CD1c-positive myeloid dendritic cell (primary cell): Measurements from ENCODE around the gene IRX4.

ENCODE experiments used
- DNase-seq: peaks from one replicate; pipeline ENCODE4 v3.0.0-alpha.2; 2016; ENCODE audit errors: extremely low spot score

The IRX4 gene

GRCh38 chr5:1836176-1836890 lies 46.4 kb downstream of the IRX4 start:
- no peak for DNase-seq

DNA sequence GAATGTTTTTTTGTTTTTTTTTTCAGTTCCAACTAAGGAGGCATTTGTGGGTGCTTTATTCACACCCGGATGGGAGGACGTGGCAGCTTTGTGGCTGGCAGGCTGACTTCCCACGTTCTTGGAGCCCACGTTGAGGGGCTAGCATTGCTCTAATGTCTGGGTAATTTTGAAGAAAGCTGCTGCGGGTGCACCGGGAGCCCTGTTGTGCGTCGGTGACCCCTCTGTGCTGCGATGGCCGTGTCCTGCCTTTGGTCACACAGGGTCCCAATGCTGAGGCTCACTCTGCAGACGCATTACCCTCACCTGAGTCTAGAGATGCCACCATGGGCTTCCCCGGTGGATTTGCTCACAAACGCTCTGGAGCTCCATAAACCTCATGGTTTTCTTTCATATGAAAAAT lies 47.3 kb downstream of the IRX4 start:
- DNase-seq, result no peak

DNA sequence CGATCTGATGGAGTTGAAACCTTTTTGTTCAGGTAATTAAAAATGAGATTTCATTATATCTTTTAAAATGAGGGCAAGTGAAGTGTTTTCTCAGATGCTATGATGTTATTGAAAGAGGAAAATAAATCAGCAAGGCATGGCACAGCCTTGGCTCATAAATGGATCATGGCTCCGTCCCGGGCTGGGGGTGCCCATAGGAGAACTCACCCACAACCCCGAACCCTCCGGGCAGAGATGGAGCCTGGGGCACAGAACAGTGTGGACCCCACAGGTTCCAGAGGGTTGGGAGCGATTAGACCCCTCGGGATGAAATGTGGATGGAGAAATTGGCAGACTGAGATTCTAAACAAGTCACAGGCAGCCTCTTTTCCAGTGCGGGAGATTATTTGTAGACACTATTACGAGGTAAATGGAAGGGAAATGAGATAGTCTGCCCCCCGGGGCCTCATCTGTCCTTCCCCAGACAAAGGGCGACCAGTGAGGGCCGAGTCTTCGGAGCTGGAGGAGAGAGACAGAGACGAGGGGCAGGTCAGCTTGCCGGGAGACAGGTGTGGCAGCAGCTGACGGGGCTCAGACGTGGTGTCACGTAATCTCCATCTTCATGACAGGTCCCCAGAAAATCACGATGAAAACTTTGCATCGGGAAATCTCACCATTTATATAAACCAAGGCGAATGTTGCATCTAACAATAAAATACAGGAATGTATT lies 47.9 kb downstream of the IRX4 start:
- DNase-seq, result no peak

DNA sequence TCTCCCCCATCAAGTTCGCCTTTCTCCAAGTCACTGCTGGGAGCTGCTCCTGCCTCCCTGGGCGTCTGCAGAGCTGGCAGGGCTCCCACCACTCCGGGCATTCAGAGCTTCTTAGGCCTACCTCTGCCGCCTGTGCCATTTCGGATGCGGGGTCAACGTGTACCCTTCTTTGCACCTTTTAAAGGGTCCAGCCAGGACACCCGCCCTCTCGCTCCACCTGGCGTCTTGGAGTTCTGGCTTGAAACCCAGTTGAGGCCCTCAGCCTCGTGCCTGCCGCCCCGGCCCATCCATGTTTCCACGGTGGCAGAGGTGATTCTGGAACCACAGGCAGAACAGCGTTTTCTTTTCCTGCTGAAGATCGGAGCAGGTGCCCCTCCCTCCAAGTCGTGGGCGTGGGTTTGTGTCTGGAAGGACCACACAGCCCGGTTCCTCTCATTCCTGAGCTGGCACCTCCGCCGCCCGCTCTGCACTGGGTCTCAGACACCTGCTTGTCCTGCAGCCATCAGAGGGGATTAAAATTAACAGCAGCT lies 48.6 kb downstream of the IRX4 start:
- DNase-seq, result no peak

DNA sequence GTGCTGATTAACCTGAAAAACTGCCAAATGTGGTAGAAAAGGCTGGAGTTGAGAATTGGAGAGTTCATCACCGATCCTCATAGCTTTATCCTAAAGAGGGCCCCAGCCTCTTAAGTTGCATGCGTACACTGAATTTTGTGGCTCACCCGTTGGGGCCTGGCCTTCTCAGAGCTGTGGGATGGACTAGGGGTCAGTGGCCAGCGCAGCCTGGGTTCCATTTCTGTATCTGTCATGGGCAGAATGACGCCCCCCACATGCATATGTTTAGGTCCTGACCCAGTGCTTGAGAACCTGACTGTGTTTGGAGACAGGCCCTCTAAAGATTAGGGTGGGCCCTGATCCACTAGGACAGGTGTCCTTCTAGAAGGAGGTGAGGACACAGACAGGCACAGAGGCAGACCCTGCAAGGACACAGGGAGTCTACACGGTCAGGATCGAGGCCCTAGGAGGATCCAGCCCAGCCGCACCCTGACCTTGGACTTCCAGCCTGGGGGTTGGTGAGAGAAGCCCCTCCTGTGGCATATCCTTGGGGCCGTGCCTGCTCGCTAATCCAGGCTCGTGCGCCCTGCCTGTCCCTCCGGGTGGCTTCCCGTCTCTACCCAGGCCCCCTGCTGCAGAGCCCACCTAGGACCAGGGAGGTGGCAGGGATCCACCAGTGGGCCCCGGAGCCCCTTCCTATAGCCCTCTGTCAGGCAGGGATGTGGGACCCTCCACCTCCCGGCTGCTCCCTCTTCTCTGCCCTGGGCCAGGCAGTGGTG lies 49.3 kb downstream of the IRX4 start:
- DNase-seq, result no peak

- no peak for DNase-seq
These were observed 50.0 kb downstream of the IRX4 start for GRCh38 chr5:1832511-1833250.

DNA sequence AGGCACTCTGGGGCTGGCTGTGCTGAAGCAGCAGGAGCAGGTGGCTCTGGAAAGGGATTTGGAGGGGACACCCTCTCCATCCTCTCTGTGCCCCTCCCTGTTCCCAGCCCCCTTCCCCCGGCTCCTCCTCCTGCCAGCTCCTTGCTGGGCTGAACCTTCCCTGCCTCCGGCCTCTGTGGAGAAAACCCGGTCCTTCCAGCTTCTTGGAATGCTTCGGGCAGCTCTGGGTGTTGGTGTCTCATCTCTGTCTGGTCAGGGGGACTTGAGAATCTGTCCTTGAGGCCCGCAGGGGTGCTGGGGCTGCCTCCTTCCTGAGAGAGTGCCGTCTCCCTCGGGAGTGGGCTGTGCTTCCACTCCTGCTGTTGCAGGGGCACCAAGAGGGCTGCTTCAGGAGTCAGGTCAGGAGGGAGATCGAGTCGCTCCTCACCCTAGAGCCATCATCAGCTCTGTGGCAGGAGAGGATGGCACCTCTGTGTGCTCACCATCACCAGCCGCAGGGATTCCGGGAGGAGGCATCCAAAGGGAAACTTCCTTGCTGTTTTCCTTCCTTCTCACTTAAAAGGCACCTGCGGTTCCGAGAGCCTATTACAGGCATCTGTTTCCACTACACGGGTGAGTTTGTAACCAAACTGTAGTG lies 50.9 kb downstream of the IRX4 start:
- DNase-seq, result no peak

DNA sequence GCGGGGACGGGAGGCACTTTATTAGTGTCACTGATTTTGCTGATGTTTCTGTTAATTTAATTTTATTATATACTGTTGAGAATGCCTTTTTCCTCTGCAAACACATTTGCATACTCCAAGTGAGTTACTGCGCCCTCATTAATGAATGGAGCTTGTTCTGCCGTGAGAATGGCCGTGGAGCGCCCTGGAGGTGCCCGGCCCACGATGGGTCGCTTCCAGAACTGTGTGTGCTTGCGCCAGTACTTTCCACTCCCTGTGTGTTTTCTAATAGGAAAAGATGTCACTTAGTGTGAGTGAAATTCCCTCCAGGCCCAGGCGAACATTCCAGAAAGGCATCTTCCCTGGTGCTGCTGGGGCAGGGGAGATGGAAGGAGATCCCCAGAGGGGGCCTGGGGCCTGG lies 51.5 kb downstream of the IRX4 start:
- DNase-seq, result no peak

DNA sequence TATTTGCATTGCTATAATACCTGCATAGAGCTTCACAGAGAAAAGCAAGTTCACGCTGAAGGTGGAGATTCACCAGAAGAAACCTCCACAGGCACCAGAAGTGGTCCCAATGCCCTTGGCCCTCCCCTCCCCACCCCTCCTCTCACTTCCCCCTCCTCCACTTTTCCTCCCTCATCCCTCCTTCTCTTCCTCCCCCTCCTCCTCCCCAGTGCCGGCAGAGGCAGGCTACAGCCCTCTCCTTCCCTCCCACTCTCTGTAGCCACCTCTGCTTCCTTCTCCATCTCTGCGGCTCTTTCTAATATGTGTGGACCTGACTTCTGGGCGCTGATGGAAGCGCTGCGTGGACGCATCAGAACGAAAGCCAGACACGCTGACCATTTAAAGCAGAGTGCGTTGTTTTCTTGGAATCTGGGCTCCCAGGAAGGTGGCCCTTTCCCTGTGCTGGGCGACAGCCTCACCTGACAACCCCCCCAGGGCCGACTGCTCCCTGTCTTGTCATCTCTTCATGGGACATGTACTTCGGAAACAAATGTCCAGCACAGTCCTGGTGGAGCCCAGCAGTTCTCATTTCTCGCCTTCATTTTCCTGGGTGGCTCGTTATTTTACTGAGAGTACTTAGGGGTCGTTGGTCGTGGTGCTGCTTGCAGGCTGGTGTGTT lies 52.0 kb downstream of the IRX4 start:
- no peak for DNase-seq

DNA sequence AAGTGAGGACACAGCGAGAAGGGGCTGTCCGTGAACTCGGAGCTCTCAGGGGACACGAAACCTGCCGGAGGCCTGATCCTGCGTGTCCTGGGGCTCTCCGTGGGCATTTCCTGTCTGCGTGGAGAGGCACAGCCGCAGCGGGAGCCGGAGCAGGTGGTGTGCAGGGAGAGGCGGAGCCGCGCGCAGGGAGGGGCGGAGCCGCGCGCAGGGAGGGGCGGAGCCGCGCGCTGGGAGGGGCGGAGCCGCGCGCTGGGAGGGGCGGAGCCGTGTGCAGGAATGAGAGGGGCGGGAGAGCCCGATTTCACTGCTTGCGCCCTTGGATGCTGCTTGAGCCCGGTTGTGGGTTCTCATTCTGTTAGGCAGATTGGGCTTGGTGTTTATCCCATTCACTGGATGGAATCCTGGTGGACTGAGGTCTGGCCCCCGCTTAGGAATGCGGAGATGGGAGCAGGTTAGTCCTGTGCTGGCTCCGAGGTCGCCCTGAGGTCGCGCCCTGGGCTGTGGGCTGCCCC lies 54.8 kb downstream of the IRX4 start:
- no peak for DNase-seq
